HG02981 (cell line): ENCODE data around the gene S100A2.
"Not testable (repeated sequence)": the region's sequence is repeated elsewhere in the genome, so short reads cannot be mapped to it uniquely, and the experiment has no call there.

Experiments used
- ATAC-seq: cut with Tn5 transposase; IDR thresholded peaks from one replicate; pipeline ENCODE4 v1.9.1; 2021; ENCODE audit warnings: mild to moderate bottlenecking, moderate library complexity; ENCODE audit not compliant: unreplicated experiment

Gene S100A2

GRCh38 chr1:153566414-153567371, 1.0 kb upstream of the S100A2 start:
- ATAC-seq, result no peak

- ATAC-seq, result no peak
Observed at GRCh38 chr1:153563991-153564390, 1.7 kb downstream of the S100A2 start.

- no peak for ATAC-seq
Observed at GRCh38 chr1:153563483-153563901, 2.2 kb downstream of the S100A2 start.

GRCh38 chr1:153562021-153562420, 3.6 kb downstream of the S100A2 start:
- not testable (repeated sequence) for ATAC-seq

GRCh38 chr1:153561466-153561985, 4.1 kb downstream of the S100A2 start:
- no peak for ATAC-seq

GRCh38 chr1:153560771-153561465, 4.7 kb downstream of the S100A2 start:
- no peak for ATAC-seq

- no peak for ATAC-seq
Observed at GRCh38 chr1:153560241-153560640, 5.4 kb downstream of the S100A2 start.

- ATAC-seq, result no peak
Observed at GRCh38 chr1:153557877-153558276, 7.8 kb downstream of the S100A2 start.

- ATAC-seq, result no peak
Observed at GRCh38 chr1:153556348-153556747, 9.3 kb downstream of the S100A2 start.

- no peak for ATAC-seq
Observed at GRCh38 chr1:153553830-153554541, 11.7 kb downstream of the S100A2 start.

GRCh38 chr1:153553096-153553495, 12.5 kb downstream of the S100A2 start:
- no peak for ATAC-seq

- ATAC-seq, result no peak
Observed at GRCh38 chr1:153552335-153552734, 13.3 kb downstream of the S100A2 start.

GRCh38 chr1:153550827-153551500, 14.7 kb downstream of the S100A2 start:
- ATAC-seq, result no peak

GRCh38 chr1:153550398-153550758, 15.3 kb downstream of the S100A2 start:
- no peak for ATAC-seq

- no peak for ATAC-seq
Observed at GRCh38 chr1:153549741-153550397, 15.8 kb downstream of the S100A2 start.

- ATAC-seq, result no peak
Observed at GRCh38 chr1:153548722-153549688, 16.6 kb downstream of the S100A2 start, which contains the start of gene S100A3. TSS of gene S100A3 (minus strand) at chr1:153549258. CDS start at chr1:153548485, 773 bp downstream.

GRCh38 chr1:153547560-153548551, 17.8 kb downstream of the S100A2 start:
- no peak for ATAC-seq
